H9 (cell line): Measurements from ENCODE around the gene KCNQ2. TPM values are rescaled to one million over a fixed set of nuclear protein-coding genes. Genes with fewer than 3 reads are reported as not detected.
A peak's percentile ranks its signal among the peaks of the same experiment; 100 is the strongest.

ENCODE experiments used
- DNase-seq: peaks from one replicate; pipeline ENCODE4 v3.0.0-alpha.2; 2017
- H2AFZ ChIP-seq: one replicate; pipeline ENCODE4 v1.6.1; 2013; ENCODE audit warnings: mild to moderate bottlenecking, low read length, control low read depth, moderate library complexity
- H2AK5ac ChIP-seq: 2 replicates; pipeline ENCODE4 v1.6.1; 2013; ENCODE audit warnings: low read length, control low read depth, mixed read lengths; ENCODE audit not compliant: insufficient read length
- H2BK120ac ChIP-seq: one replicate; pipeline ENCODE4 v1.6.1; 2013; ENCODE audit warnings: low read depth, mild to moderate bottlenecking, low read length, control low read depth, inconsistent platforms; ENCODE audit not compliant: poor library complexity, severe bottlenecking
- H2BK12ac ChIP-seq: 2 replicates; pipeline ENCODE4 v1.6.1; 2013; ENCODE audit warnings: low read length, control low read depth, mixed read lengths, low read depth; ENCODE audit not compliant: insufficient read length
- H2BK15ac ChIP-seq: 2 replicates; pipeline ENCODE4 v1.6.1; 2013; ENCODE audit warnings: low read depth, low read length, control low read depth
- H2BK20ac ChIP-seq: one replicate; pipeline ENCODE4 v1.6.1; 2013; ENCODE audit warnings: low read depth, mild to moderate bottlenecking, low read length, control low read depth, inconsistent platforms; ENCODE audit not compliant: poor library complexity, severe bottlenecking
- H2BK5ac ChIP-seq: 2 replicates; pipeline ENCODE4 v1.6.1; 2013; ENCODE audit warnings: low read length, control low read depth, mixed read lengths; ENCODE audit not compliant: insufficient read length
- H3K14ac ChIP-seq: 2 replicates; pipeline ENCODE4 v1.6.1; 2013; ENCODE audit warnings: low read length, control low read depth; ENCODE audit not compliant: insufficient read depth
- H3K18ac ChIP-seq: 2 replicates; pipeline ENCODE4 v1.6.1; 2013; ENCODE audit warnings: low read depth, mild to moderate bottlenecking, mixed read lengths, low read length, control low read depth; ENCODE audit not compliant: insufficient read length
- H3K23ac ChIP-seq: 2 replicates; pipeline ENCODE4 v1.6.1; 2013; ENCODE audit warnings: low read length, control low read depth, mixed read lengths, low read depth; ENCODE audit not compliant: insufficient read length
- H3K23me2 ChIP-seq: 2 replicates; pipeline ENCODE4 v1.6.1; 2013; ENCODE audit warnings: low read depth, mild to moderate bottlenecking, mixed read lengths, low read length, control low read depth; ENCODE audit not compliant: insufficient read length, poor library complexity, severe bottlenecking
- H3K27ac ChIP-seq: 2 replicates; pipeline ENCODE4 v1.5.1; 2013; ENCODE audit warnings: low read length, control low read depth, mixed read lengths, low read depth; ENCODE audit not compliant: insufficient read length
- H3K27me3 ChIP-seq: 2 replicates; pipeline ENCODE4 v1.6.1; 2013; ENCODE audit warnings: low read length, control low read depth, inconsistent platforms; ENCODE audit not compliant: insufficient read depth
- H3K4ac ChIP-seq: 2 replicates; pipeline ENCODE4 v1.6.1; 2013; ENCODE audit warnings: low read depth, mild to moderate bottlenecking, control low read depth, inconsistent platforms, low read length, moderate library complexity
- H3K4me1 ChIP-seq: 2 replicates; pipeline ENCODE4 v1.6.1; 2013; ENCODE audit warnings: low read length, control low read depth, inconsistent platforms; ENCODE audit not compliant: insufficient read depth
- H3K4me2 ChIP-seq: 2 replicates; pipeline ENCODE4 v1.6.1; 2013; ENCODE audit warnings: low read length, control low read depth, mixed read lengths; ENCODE audit not compliant: insufficient read length, insufficient read depth
- H3K56ac ChIP-seq: 2 replicates; pipeline ENCODE4 v1.6.1; 2013; ENCODE audit warnings: low read depth, mild to moderate bottlenecking, mixed read lengths, low read length, control low read depth; ENCODE audit not compliant: insufficient read length
- H3K79me1 ChIP-seq: 2 replicates; pipeline ENCODE4 v1.6.1; 2013; ENCODE audit warnings: low read depth, mild to moderate bottlenecking, moderate library complexity, low read length, control low read depth, inconsistent platforms; ENCODE audit not compliant: insufficient read depth, poor library complexity, severe bottlenecking
- H3K79me2 ChIP-seq: 2 replicates; pipeline ENCODE4 v1.6.1; 2013; ENCODE audit warnings: low read length, control low read depth, inconsistent platforms; ENCODE audit not compliant: insufficient read depth
- H3K9ac ChIP-seq: 2 replicates; pipeline ENCODE4 v1.6.1; 2013; ENCODE audit warnings: low read length, control low read depth, mixed read lengths; ENCODE audit not compliant: insufficient read length; ENCODE audit errors: extremely low read depth
- H3K9me3 ChIP-seq: one replicate; pipeline ENCODE4 v1.6.1; 2013; ENCODE audit warnings: low read depth, low read length, inconsistent platforms; ENCODE audit not compliant: control insufficient read depth
- H3T11ph ChIP-seq: one replicate; pipeline ENCODE4 v1.6.1; 2013; ENCODE audit warnings: mild to moderate bottlenecking, low read length, control low read depth, inconsistent platforms
- H4K20me1 ChIP-seq: one replicate; pipeline ENCODE4 v1.6.1; 2013; ENCODE audit not compliant: control insufficient read depth, insufficient read length, insufficient read depth
- H4K5ac ChIP-seq: 2 replicates; pipeline ENCODE4 v1.6.1; 2013; ENCODE audit warnings: low read depth, mild to moderate bottlenecking, mixed read lengths, low read length, control low read depth; ENCODE audit not compliant: insufficient read length
- H4K8ac ChIP-seq: replicated peaks from 2 replicates; pipeline ENCODE4 v1.6.1; 2013; ENCODE audit warnings: low read length, control low read depth, mixed read lengths, low read depth; ENCODE audit not compliant: insufficient read length
- H4K91ac ChIP-seq: 2 replicates; pipeline ENCODE4 v1.6.1; 2013; ENCODE audit warnings: low read depth, mild to moderate bottlenecking, moderate library complexity, mixed read lengths, low read length, control low read depth; ENCODE audit not compliant: insufficient read length
- H3K27ac Mint-ChIP-seq, 3 experiments: 2 replicates in 2 of 3; 3 replicates in 1 of 3; pipeline ENCODE4 v1.8.0; 2020 to 2021; ENCODE audit warnings: mixed read lengths in 3 of 3, mild to moderate bottlenecking in 1 of 3, moderate library complexity in 1 of 3
- H3K27me3 Mint-ChIP-seq: 2 replicates; pipeline ENCODE4 v1.8.0; 2021; ENCODE audit warnings: low read depth, mild to moderate bottlenecking, moderate library complexity, mixed read lengths
- H3K36me3 Mint-ChIP-seq, 3 experiments: 2 replicates in 2 of 3; 3 replicates in 1 of 3; pipeline ENCODE4 v1.8.0; 2020 to 2021; ENCODE audit warnings: low read depth in 3 of 3, mixed read lengths in 3 of 3; ENCODE audit not compliant: insufficient read depth in 1 of 3
- H3K4me1 Mint-ChIP-seq, 2 experiments: 2 replicates each; pipeline ENCODE4 v1.8.0; 2020; ENCODE audit warnings: mixed read lengths in 2 of 2
- H3K4me3 Mint-ChIP-seq, 2 experiments: 2 replicates in 1 of 2; 3 replicates in 1 of 2; pipeline ENCODE4 v1.8.0; 2020 to 2021; ENCODE audit warnings: mild to moderate bottlenecking in 2 of 2, mixed read lengths in 2 of 2, moderate library complexity in 1 of 2
- H3K9me3 Mint-ChIP-seq, 2 experiments: 2 replicates in 1 of 2; 3 replicates in 1 of 2; pipeline ENCODE4 v1.8.0; 2020; ENCODE audit warnings: mild to moderate bottlenecking in 2 of 2, mixed read lengths in 2 of 2, moderate library complexity in 1 of 2
- WGBS: extraction: QIAGEN DNeasy Blood & Tissue Kit; methylation state at CpG from one replicate; pipeline ENCODE4 v1.1.7; 2013; ENCODE audit warnings: missing lambda C conversion rate, low lambda C conversion rate, mixed read lengths; ENCODE audit not compliant: insufficient read length; ENCODE audit errors: extremely low coverage; 5-methylcytosine and 5-hydroxymethylcytosine counted together
- total RNA-seq: library from RNA; stranded (reverse); gene quantifications from 2 replicates; pipeline ENCODE4 v1.2.1, GENCODE V29; 2021
- TF ChIP-seq, protein P1 (sequence below): fragments of 200-600 bp; sonication (generic); conservative IDR thresholded peaks from 3 replicates; pipeline ENCODE4 v1.8.0; 2021; ENCODE audit warnings: antibody characterized with exemption, mild to moderate bottlenecking

KCNQ2 gene
- total RNA-seq, 1 experiment from 2014 or later = 69.2 TPM

DNA sequence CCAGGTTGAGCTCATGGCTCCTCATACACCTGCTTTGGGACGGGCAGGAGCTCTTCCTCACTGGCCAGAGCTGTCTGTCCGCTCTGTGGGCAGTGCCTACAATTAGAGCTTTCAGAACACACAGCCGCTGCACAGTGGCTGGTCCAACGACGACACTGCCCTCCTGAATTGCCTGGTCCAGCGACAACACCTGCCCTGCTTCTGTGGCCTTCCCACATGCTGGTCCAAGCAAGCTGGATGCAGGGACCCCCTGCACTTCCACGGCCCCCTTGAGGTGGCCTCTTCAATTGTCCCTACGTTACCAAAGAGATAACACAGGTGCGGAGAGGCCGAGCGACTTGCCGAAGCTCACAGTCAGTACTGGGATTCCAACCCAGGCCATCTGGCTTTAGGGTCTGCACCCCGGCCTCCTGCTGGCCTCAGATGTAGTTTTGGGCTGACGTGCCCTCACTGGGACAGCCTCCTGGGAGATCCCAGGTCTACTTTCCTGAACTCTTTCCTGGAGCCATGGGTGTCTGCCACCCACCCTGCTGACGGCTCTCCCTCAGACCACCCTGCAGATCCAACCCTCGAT lies 109.9 kb downstream of the KCNQ2 start:
- Histone ChIP-seq H3K4me2 (no peak overlapping the region), H3K79me1 (no peaks in the 10 kb centered on the region), H2BK120ac (no peak overlapping the region), H2BK20ac (no peak overlapping the region), H3K9me3 (no peaks in the 10 kb centered on the region), H3K79me2 (no peaks in the 10 kb centered on the region), H3T11ph (no peak overlapping the region), H3K27me3 (no peaks in the 10 kb centered on the region; the same call in 1 of the 2 replicates), H2BK5ac (no peak overlapping the region), H4K5ac (no peak overlapping the region), H3K23ac (no peak overlapping the region), H3K9ac (no peak overlapping the region), H2AK5ac (no peak overlapping the region), H3K18ac (no peak overlapping the region), H3K14ac (no peak overlapping the region; the same call in 1 of the 2 replicates), H3K56ac (no peak overlapping the region), H2AFZ (no peak overlapping the region), H4K20me1 (no peaks in the 10 kb centered on the region), H2BK15ac (no peak overlapping the region), H3K4ac (no peak overlapping the region), H2BK12ac (no peak overlapping the region), H3K27ac (no peak overlapping the region), H3K23me2 (peaks cover 6% of the 10 kb centered on the region), H4K8ac (no peak overlapping the region), H4K91ac (no peak overlapping the region), H3K4me1 (no peaks in the 10 kb centered on the region; the same call in 1 of the 2 replicates)
- peak overlapping the region in 1 of 3 experiments; percentile 36; a peak in 1 of 7 replicates for H3K27ac Mint-ChIP-seq
- H3K27me3 Mint-ChIP-seq = peaks cover 38% of the 10 kb centered on the region
- no CpG with 5 or more reads among the region's 16 CpGs for WGBS
- H3K4me3 Mint-ChIP-seq = peak overlapping the region; percentile 24 to 54; a peak in 3 of 5 replicates
- H3K9me3 Mint-ChIP-seq = no peaks in the 10 kb centered on the region; a peak in 1 of 5 replicates
- no peak for DNase-seq
- no peaks in the 10 kb centered on the region for H3K36me3 Mint-ChIP-seq
- TF ChIP-seq, protein P1, sequence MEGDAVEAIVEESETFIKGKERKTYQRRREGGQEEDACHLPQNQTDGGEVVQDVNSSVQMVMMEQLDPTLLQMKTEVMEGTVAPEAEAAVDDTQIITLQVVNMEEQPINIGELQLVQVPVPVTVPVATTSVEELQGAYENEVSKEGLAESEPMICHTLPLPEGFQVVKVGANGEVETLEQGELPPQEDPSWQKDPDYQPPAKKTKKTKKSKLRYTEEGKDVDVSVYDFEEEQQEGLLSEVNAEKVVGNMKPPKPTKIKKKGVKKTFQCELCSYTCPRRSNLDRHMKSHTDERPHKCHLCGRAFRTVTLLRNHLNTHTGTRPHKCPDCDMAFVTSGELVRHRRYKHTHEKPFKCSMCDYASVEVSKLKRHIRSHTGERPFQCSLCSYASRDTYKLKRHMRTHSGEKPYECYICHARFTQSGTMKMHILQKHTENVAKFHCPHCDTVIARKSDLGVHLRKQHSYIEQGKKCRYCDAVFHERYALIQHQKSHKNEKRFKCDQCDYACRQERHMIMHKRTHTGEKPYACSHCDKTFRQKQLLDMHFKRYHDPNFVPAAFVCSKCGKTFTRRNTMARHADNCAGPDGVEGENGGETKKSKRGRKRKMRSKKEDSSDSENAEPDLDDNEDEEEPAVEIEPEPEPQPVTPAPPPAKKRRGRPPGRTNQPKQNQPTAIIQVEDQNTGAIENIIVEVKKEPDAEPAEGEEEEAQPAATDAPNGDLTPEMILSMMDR = no peak; the same call in 2 of the 3 replicates
- peaks cover 13 to 31% of the 10 kb centered on the region in 2 experiments for H3K4me1 Mint-ChIP-seq
